ENCODE data around the gene ZMAT2.
"Not testable (repeated sequence)": the region's sequence is repeated elsewhere in the genome, so short reads cannot be mapped to it uniquely, and the experiment has no call there.

Gene ZMAT2

DNA sequence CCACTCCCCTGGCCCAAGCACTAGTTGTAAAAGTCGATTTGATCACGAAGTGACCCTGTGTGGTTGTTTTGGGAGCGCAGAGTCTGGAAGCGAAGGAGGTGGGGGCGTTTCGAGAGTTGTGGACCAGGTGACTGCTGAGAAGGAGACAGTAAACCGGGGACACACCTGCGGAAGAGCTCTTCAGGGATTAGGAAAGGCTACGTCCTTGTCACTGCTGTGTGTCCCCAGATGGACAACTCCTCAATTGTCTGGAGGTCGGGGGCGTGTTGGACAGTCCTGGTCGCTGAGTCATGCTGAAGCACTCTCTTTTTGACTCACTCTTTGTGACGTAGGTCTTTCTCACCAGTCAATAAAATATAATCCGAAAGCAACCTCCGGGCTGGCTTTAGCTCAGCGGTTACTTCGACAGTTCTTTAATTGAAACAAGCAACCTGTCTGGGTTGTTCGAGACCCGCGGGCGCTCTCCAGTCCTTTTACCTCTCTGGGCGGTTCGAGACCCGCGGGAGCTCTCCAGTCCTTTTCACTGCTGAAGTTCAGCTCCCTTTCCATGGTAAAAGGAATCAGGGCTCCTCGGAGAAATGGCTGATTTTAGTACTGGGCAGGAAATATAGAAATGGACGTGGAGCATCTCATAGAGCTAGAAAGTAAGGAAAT lies 10.8 kb downstream of the ZMAT2 start:
- no peak overlapping the region for H2AK5ac ChIP-seq (ENCODE audit: low read length, severe bottlenecking)
- peak overlapping the region in 1 of 2 experiments; percentile 64 for H2BK12ac ChIP-seq (ENCODE audit: low read length in 2 of 2)
- peak overlapping the region in 1 of 2 experiments; percentile 5 for H3K14ac ChIP-seq (ENCODE audit: low read length in 2 of 2)
- H4K8ac ChIP-seq (ENCODE audit: low read length) = peak overlapping the region; percentile 12
- peak overlapping the region; percentile 19 to 77 for H3K18ac ChIP-seq (ENCODE audit: low read depth in 1 of 2, low read length in 2 of 2)
- H3K4me1 ChIP-seq (ENCODE audit: control insufficient read depth, insufficient read depth, low read depth, low read length) = no peaks in the 10 kb centered on the region
- H3K4me2 ChIP-seq (ENCODE audit: low read length, poor library complexity, severe bottlenecking) = peak overlapping the region; percentile 84
- H2BK15ac ChIP-seq (ENCODE audit: low read depth, poor library complexity, severe bottlenecking) = peak overlapping the region; percentile 29
- H3K79me1 ChIP-seq (replicated peaks; ENCODE audit: low read length, poor library complexity, severe bottlenecking) = no peaks in the 10 kb centered on the region
- H3K9me3 ChIP-seq (ENCODE audit: control insufficient read depth, low read length) = no peaks in the 10 kb centered on the region
- H2BK120ac ChIP-seq (ENCODE audit: low read depth, low read length) = no peak overlapping the region
- H2BK5ac ChIP-seq (ENCODE audit: low read depth, low read length, poor library complexity, severe bottlenecking) = peak overlapping the region; percentile 70
- peak overlapping the region; percentile 88 for H3K9ac ChIP-seq (ENCODE audit: low read length)
- H3K27me3 ChIP-seq (ENCODE audit: control insufficient read depth in 1 of 2, insufficient read depth in 1 of 2, low read length in 2 of 2) = no peaks in the 10 kb centered on the region
- H3K36me3 ChIP-seq (ENCODE audit: control insufficient read depth in 1 of 2, insufficient read depth in 2 of 2, low read depth in 1 of 2, low read length in 2 of 2) = peaks cover 7 to 18% of the 10 kb centered on the region in 2 experiments
- H4K91ac ChIP-seq (ENCODE audit: low read length) = no peak overlapping the region
- H2AFZ ChIP-seq (ENCODE audit: low read depth, low read length) = peak overlapping the region; percentile 97
- H3K27ac ChIP-seq (ENCODE audit: low read length, poor library complexity, severe bottlenecking) = peak overlapping the region; percentile 83
- peak overlapping the region; percentile 61 to 81 for H3K4me3 ChIP-seq (ENCODE audit: insufficient read depth in 1 of 2, low read depth in 1 of 2, low read length in 2 of 2)
- WGBS = under 1% methylated on average over 26 of the region's 27 CpGs
- DNase-seq = peak; percentile 99
- peak overlapping the region in 1 of 2 experiments; percentile 30 for H3K4ac ChIP-seq (ENCODE audit: low read depth in 1 of 2, low read length in 2 of 2)
- H3K23ac ChIP-seq (ENCODE audit: low read length in 2 of 2) = no peak overlapping the region

DNA sequence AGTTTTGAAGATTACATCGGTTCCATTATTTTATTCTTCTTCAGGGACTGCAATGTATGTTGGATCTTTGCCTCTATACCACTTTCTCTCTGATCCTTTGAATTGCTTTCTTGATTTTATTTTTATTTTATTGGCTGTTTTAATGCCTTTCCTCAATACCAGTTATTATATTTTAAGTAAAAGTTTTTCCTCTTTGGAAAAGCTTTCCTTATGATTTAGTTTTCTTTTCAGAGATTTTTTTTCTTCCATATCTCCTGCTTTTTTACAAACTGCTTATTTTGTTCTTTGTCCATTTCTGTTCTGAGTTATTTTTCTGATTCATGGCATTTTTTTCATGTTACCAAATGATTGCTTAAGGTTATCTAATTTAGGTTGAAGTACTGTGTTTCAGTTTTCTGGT lies 11.5 kb downstream of the ZMAT2 start:
- no peak for DNase-seq
- H3K4me2 ChIP-seq (ENCODE audit: low read length, poor library complexity, severe bottlenecking) = no peak overlapping the region
- no peaks in the 10 kb centered on the region for H3K79me1 ChIP-seq (replicated peaks; ENCODE audit: low read length, poor library complexity, severe bottlenecking)
- H2AFZ ChIP-seq (ENCODE audit: low read depth, low read length) = no peak overlapping the region
- no peak overlapping the region for H2BK15ac ChIP-seq (ENCODE audit: low read depth, poor library complexity, severe bottlenecking)
- H4K91ac ChIP-seq (ENCODE audit: low read length) = no peak overlapping the region
- peaks cover 4 to 11% of the 10 kb centered on the region in 2 experiments for H3K36me3 ChIP-seq (ENCODE audit: control insufficient read depth in 1 of 2, insufficient read depth in 2 of 2, low read depth in 1 of 2, low read length in 2 of 2)
- no peaks in the 10 kb centered on the region for H3K9me3 ChIP-seq (ENCODE audit: control insufficient read depth, low read length)
- no peak overlapping the region for H3K27ac ChIP-seq (ENCODE audit: low read length, poor library complexity, severe bottlenecking)
- no peak overlapping the region for H2BK5ac ChIP-seq (ENCODE audit: low read depth, low read length, poor library complexity, severe bottlenecking)
- no peak overlapping the region for H3K18ac ChIP-seq (ENCODE audit: low read depth in 1 of 2, low read length in 2 of 2)
- H3K9ac ChIP-seq (ENCODE audit: low read length) = no peak overlapping the region
- no peak overlapping the region for H3K14ac ChIP-seq (ENCODE audit: low read length in 2 of 2)
- no peaks in the 10 kb centered on the region for H3K4me1 ChIP-seq (ENCODE audit: control insufficient read depth, insufficient read depth, low read depth, low read length)
- H3K4me3 ChIP-seq (ENCODE audit: insufficient read depth in 1 of 2, low read depth in 1 of 2, low read length in 2 of 2) = peak overlapping the region in 1 of 2 experiments; percentile 81
- H4K8ac ChIP-seq (ENCODE audit: low read length) = no peak overlapping the region
- no peak overlapping the region for H2BK12ac ChIP-seq (ENCODE audit: low read length in 2 of 2)
- no peak overlapping the region for H2AK5ac ChIP-seq (ENCODE audit: low read length, severe bottlenecking)
- no peak overlapping the region for H2BK120ac ChIP-seq (ENCODE audit: low read depth, low read length)
- H3K27me3 ChIP-seq (ENCODE audit: control insufficient read depth in 1 of 2, insufficient read depth in 1 of 2, low read length in 2 of 2) = no peaks in the 10 kb centered on the region
- WGBS = no CpG with 5 or more reads among the region's 1 CpG
- H3K23ac ChIP-seq (ENCODE audit: low read length in 2 of 2) = no peak overlapping the region
- H3K4ac ChIP-seq (ENCODE audit: low read depth in 1 of 2, low read length in 2 of 2) = no peak overlapping the region

DNA sequence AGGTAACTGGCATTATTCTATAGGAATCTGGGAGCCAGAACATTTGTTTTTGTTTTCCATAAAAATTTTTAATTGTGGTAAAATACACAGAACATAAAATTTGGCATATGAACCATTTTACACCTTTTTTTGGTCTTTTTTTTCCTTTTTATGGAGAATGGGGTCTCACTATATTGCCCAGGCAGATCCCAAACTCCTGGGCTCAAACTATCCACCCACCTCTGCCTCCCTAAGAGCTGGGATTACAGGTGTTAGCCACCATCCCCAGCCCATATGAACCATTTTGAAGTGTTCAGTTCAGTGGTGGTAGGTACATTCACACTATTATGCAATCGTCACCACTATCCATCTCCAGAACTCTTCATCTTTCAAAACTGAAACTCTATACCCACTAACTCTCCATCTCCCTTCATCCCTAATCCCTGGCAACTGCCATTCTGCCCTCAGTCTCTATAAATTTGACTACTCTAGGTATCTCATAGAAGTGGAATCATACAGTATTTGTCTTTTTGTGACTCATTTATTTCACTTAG lies 13.4 kb downstream of the ZMAT2 start:
- no peak overlapping the region for H3K23ac ChIP-seq (ENCODE audit: low read length in 2 of 2)
- H3K4me3 ChIP-seq (ENCODE audit: insufficient read depth in 1 of 2, low read depth in 1 of 2, low read length in 2 of 2) = no peak overlapping the region
- H2AFZ ChIP-seq (ENCODE audit: low read depth, low read length) = no peak overlapping the region
- H2AK5ac ChIP-seq (ENCODE audit: low read length, severe bottlenecking) = no peak overlapping the region
- H3K4me1 ChIP-seq (ENCODE audit: control insufficient read depth, insufficient read depth, low read depth, low read length) = peaks cover 2% of the 10 kb centered on the region
- WGBS = 97% methylated on average over 1 of the region's 1 CpG
- H3K9me3 ChIP-seq (ENCODE audit: control insufficient read depth, low read length) = no peaks in the 10 kb centered on the region
- no peak overlapping the region for H2BK12ac ChIP-seq (ENCODE audit: low read length in 2 of 2)
- H2BK5ac ChIP-seq (ENCODE audit: low read depth, low read length, poor library complexity, severe bottlenecking) = no peak overlapping the region
- no peaks in the 10 kb centered on the region for H3K79me1 ChIP-seq (replicated peaks; ENCODE audit: low read length, poor library complexity, severe bottlenecking)
- H2BK120ac ChIP-seq (ENCODE audit: low read depth, low read length) = no peak overlapping the region
- H3K4me2 ChIP-seq (ENCODE audit: low read length, poor library complexity, severe bottlenecking) = no peak overlapping the region
- no peak overlapping the region for H2BK15ac ChIP-seq (ENCODE audit: low read depth, poor library complexity, severe bottlenecking)
- H3K27me3 ChIP-seq (ENCODE audit: control insufficient read depth in 1 of 2, insufficient read depth in 1 of 2, low read length in 2 of 2) = no peaks in the 10 kb centered on the region
- no peak overlapping the region for H3K27ac ChIP-seq (ENCODE audit: low read length, poor library complexity, severe bottlenecking)
- no peak overlapping the region for H3K4ac ChIP-seq (ENCODE audit: low read depth in 1 of 2, low read length in 2 of 2)
- H3K14ac ChIP-seq (ENCODE audit: low read length in 2 of 2) = no peak overlapping the region
- no peak overlapping the region for H4K8ac ChIP-seq (ENCODE audit: low read length)
- H3K9ac ChIP-seq (ENCODE audit: low read length) = no peak overlapping the region
- no peak overlapping the region for H4K91ac ChIP-seq (ENCODE audit: low read length)
- no peak for DNase-seq
- H3K18ac ChIP-seq (ENCODE audit: low read depth in 1 of 2, low read length in 2 of 2) = no peak overlapping the region
- H3K36me3 ChIP-seq (ENCODE audit: control insufficient read depth in 1 of 2, insufficient read depth in 2 of 2, low read depth in 1 of 2, low read length in 2 of 2) = no peaks in the 10 kb centered on the region

DNA sequence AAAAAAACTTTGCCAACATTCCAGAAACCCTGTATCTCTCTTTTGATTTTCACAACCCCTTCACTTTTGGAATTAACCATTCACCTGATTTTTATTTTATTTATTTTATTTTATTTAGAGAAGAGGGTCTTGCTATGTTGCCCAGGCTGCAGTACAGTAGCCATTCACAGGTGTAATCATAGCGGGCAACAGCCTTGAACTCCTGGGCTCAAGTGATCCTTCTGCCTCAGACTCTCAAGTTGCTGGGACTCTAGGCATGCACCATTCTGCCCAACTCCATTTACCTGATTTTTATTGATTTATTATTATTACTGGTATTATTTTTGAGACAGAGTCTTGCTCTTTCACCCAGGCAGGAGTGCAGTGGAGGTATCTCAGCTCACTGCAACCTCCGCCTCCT lies 16.0 kb downstream of the ZMAT2 start:
- not testable (repeated sequence) for H3K9ac ChIP-seq (ENCODE audit: low read length); H3K79me1 ChIP-seq (replicated peaks; ENCODE audit: low read length, poor library complexity, severe bottlenecking); H3K18ac ChIP-seq (ENCODE audit: low read depth in 1 of 2, low read length in 2 of 2); H4K8ac ChIP-seq (ENCODE audit: low read length); H2BK15ac ChIP-seq (ENCODE audit: low read depth, poor library complexity, severe bottlenecking); H2AFZ ChIP-seq (ENCODE audit: low read depth, low read length); H4K91ac ChIP-seq (ENCODE audit: low read length); H3K36me3 ChIP-seq (ENCODE audit: control insufficient read depth in 1 of 2, insufficient read depth in 2 of 2, low read depth in 1 of 2, low read length in 2 of 2); DNase-seq; H3K27me3 ChIP-seq (ENCODE audit: control insufficient read depth in 1 of 2, insufficient read depth in 1 of 2, low read length in 2 of 2); H3K9me3 ChIP-seq (ENCODE audit: control insufficient read depth, low read length); H2BK120ac ChIP-seq (ENCODE audit: low read depth, low read length); H3K4me1 ChIP-seq (ENCODE audit: control insufficient read depth, insufficient read depth, low read depth, low read length); H3K4me2 ChIP-seq (ENCODE audit: low read length, poor library complexity, severe bottlenecking); H3K4me3 ChIP-seq (ENCODE audit: insufficient read depth in 1 of 2, low read depth in 1 of 2, low read length in 2 of 2); H3K23ac ChIP-seq (ENCODE audit: low read length in 2 of 2); H3K4ac ChIP-seq (ENCODE audit: low read depth in 1 of 2, low read length in 2 of 2); H2AK5ac ChIP-seq (ENCODE audit: low read length, severe bottlenecking); H2BK5ac ChIP-seq (ENCODE audit: low read depth, low read length, poor library complexity, severe bottlenecking); H3K27ac ChIP-seq (ENCODE audit: low read length, poor library complexity, severe bottlenecking); H2BK12ac ChIP-seq (ENCODE audit: low read length in 2 of 2); H3K14ac ChIP-seq (ENCODE audit: low read length in 2 of 2)
- 96% methylated on average over 2 of the region's 2 CpGs for WGBS

Data from mesenchymal stem cell (in vitro differentiated cells and primary cell).